A673 (cell line): ENCODE data around the gene CCR2. TPM values are rescaled to one million over a fixed set of nuclear protein-coding genes. Genes with fewer than 3 reads are reported as not detected.

Source experiments
- BruUV-seq: library from RNA; stranded (reverse); fragments of 400-500 nt; replicated peaks from 2 replicates; lab custom pipeline; 2021; lab: Mats Ljungman, UMichigan
- CTCF ChIA-PET: fragments of 300-600 bp; sonication (Branson Sonifier 250); formaldehyde crosslinking; loops from one replicate; lab custom pipeline; 2022; ENCODE audit warnings: antibody characterized with exemption; lab: Charles Lee
- POLR2A ChIA-PET: fragments of 300-600 bp; sonication (Branson Sonifier 250); formaldehyde crosslinking; loops from one replicate; lab custom pipeline; 2022; ENCODE audit warnings: antibody characterized with exemption; ENCODE audit not compliant: low non-redundant PET; lab: Charles Lee
- DNase-seq: peaks from one replicate; pipeline ENCODE4 v3.0.0-alpha.2; 2015; ENCODE audit warnings: low spot score
- H3K27ac ChIP-seq: fragments of 200-600 bp; sonication (generic); 2 replicates; pipeline ENCODE4 v1.5.1; 2016; ENCODE audit warnings: mixed run types, low read depth, mild to moderate bottlenecking, mixed read lengths, antibody characterized with exemption, low read length; ENCODE audit not compliant: poor library complexity, severe bottlenecking
- H3K27me3 ChIP-seq: fragments of 200-600 bp; sonication (generic); replicated peaks from 2 replicates; pipeline ENCODE4 v1.6.1; 2017; ENCODE audit warnings: mixed run types, low read depth, mild to moderate bottlenecking, mixed read lengths, antibody characterized with exemption, low read length; ENCODE audit not compliant: insufficient read depth, poor library complexity
- H3K36me3 ChIP-seq: fragments of 200-600 bp; sonication (generic); 2 replicates; pipeline ENCODE4 v1.6.1; 2016; ENCODE audit warnings: mixed run types, mild to moderate bottlenecking, mixed read lengths, antibody characterized with exemption, low read length; ENCODE audit not compliant: insufficient read depth, poor library complexity, severe bottlenecking
- H3K4me1 ChIP-seq: fragments of 200-600 bp; sonication (generic); 2 replicates; pipeline ENCODE4 v1.6.1; 2017; ENCODE audit warnings: mixed run types, mild to moderate bottlenecking, mixed read lengths, antibody characterized with exemption, low read length; ENCODE audit not compliant: insufficient read depth, poor library complexity, severe bottlenecking
- H3K4me3 ChIP-seq: fragments of 200-600 bp; sonication (generic); 2 replicates; pipeline ENCODE4 v1.5.1; 2016; ENCODE audit warnings: low read depth, mixed run types, mild to moderate bottlenecking, mixed read lengths, low read length; ENCODE audit not compliant: poor library complexity, severe bottlenecking
- H3K9me3 ChIP-seq: fragments of 200-600 bp; sonication (generic); 2 replicates; pipeline ENCODE4 v1.6.1; 2016; ENCODE audit warnings: mixed run types, low read depth, mild to moderate bottlenecking, mixed read lengths, antibody characterized with exemption, low read length; ENCODE audit not compliant: poor library complexity, severe bottlenecking
- CTCF ChIP-seq: fragments of 300-800, 200-600 bp; sonication (generic); conservative IDR thresholded peaks from 2 replicates; pipeline ENCODE4 v1.5.1; 2017; ENCODE audit warnings: low read depth, mild to moderate bottlenecking, antibody characterized with exemption, low read length, moderate library complexity, mixed read lengths
- EZH2 ChIP-seq: fragments of 200-600 bp; sonication (generic); IDR thresholded peaks from 2 replicates; pipeline ENCODE4 v1.6.1; 2017; ENCODE audit warnings: borderline replicate concordance, low read depth, mild to moderate bottlenecking, mixed read lengths, antibody characterized with exemption, low read length; ENCODE audit not compliant: poor library complexity, severe bottlenecking
- intact Hi-C: fragments of 100-400 bp; cut with micrococcal nuclease; formaldehyde crosslinking; loops from one replicate; pipeline ENCODE4 v1.10.0; 2022; ENCODE audit not compliant: unreplicated experiment
- total RNA-seq: library from RNA; stranded (reverse); gene quantifications from 2 replicates; pipeline ENCODE4 v1.2.3, GENCODE V29; 2021

Gene CCR2
- total RNA-seq, 1 experiment from 2014 or later, result not detected

GRCh38 chr3:46380471-46381221 lies 26.7 kb downstream of the CCR2 start:
- POLR2A ChIA-PET, result no interaction called here
- CTCF ChIA-PET, result no interaction called here
- intact Hi-C loops, result no loop called here
- no peaks in the 10 kb centered on the region for H3K36me3 ChIP-seq
- no peak overlapping the region for H3K4me3 ChIP-seq
- H3K27ac ChIP-seq, result no peak overlapping the region
- H3K4me1 ChIP-seq, result no peaks in the 10 kb centered on the region
- TF ChIP-seq EZH2 (no peak), CTCF (no peak)
- DNase-seq, result no peak
- no TSS peak for BruUV-seq
- H3K27me3 ChIP-seq, result no peaks in the 10 kb centered on the region
- H3K9me3 ChIP-seq, result no peaks in the 10 kb centered on the region

GRCh38 chr3:46381625-46382024 lies 27.7 kb downstream of the CCR2 start:
- no peak overlapping the region for H3K27ac ChIP-seq
- TF ChIP-seq CTCF (no peak), EZH2 (no peak)
- no peaks in the 10 kb centered on the region for H3K4me1 ChIP-seq
- no peak for DNase-seq
- no peaks in the 10 kb centered on the region for H3K27me3 ChIP-seq
- intact Hi-C loops, result no loop called here
- POLR2A ChIA-PET, result no interaction called here
- H3K4me3 ChIP-seq, result no peak overlapping the region
- no TSS peak for BruUV-seq
- CTCF ChIA-PET, result no interaction called here
- H3K9me3 ChIP-seq, result no peaks in the 10 kb centered on the region
- no peaks in the 10 kb centered on the region for H3K36me3 ChIP-seq

GRCh38 chr3:46383211-46383950 lies 29.5 kb downstream of the CCR2 start:
- no peak overlapping the region for H3K27ac ChIP-seq
- POLR2A ChIA-PET, result no interaction called here
- intact Hi-C loops, result no loop called here
- CTCF ChIA-PET, result no interaction called here
- no peaks in the 10 kb centered on the region for H3K4me1 ChIP-seq
- H3K36me3 ChIP-seq, result no peaks in the 10 kb centered on the region
- H3K27me3 ChIP-seq, result no peaks in the 10 kb centered on the region
- H3K4me3 ChIP-seq, result no peak overlapping the region
- BruUV-seq, result no TSS peak
- no peaks in the 10 kb centered on the region for H3K9me3 ChIP-seq
- TF ChIP-seq EZH2 (no peak), CTCF (no peak)
- no peak for DNase-seq
